Activated gamma-delta T cell (primary cell): Measurements from ENCODE around the gene SATB2.

Experiments
- DNase-seq: peaks from one replicate; lab custom pipeline; 2025; lab: John Stamatoyannopoulos, UW
- total RNA-seq, 2 donors: gene quantifications; one replicate each; lab custom pipeline; 2026; lab: John Stamatoyannopoulos, UW

SATB2 gene
- total RNA-seq = 0.05 to 0.65 reads per million in 2 donors

DNA sequence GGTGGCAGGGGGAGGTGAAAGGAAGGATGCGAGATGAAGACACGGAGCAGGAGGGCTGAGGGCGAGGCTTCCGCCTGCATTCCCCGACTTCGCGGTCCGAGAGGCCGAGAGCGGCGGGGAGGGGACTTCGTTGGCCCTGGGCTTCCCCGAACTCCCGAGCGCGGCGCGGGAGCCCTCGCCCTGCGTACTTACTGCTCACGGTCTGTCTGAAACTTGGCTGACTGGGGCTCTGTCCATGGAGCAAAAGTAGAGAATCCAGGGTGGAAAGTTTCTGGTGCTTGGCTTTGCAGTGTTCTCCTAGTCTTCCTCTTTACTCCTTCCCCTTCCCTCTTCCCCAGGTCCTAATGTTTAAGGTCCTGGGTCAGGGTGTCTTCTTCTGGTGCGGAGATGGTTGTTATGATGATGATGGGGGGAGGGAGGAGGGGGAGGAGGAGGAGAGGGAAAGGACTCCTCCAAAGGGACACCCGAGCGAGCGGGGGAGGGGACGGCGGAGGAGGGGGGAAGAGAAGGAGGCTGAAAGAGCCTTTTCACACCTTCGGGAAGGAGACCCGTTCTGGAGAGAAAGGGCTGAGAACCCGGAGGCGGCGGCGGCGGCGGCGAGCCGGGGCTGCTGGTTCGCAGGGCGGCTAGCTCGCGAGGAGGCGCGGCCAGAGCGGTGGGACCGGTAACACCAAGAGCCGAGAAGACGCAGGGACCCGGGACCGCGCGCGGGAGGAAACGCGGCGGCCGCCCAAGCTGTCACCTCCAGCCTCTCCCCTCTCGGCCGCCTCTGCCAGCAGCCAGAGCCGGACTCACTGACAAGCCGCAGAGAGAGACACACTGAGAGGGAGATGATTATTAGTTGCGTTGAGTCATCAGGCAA lies at the start of gene SATB2:
Gene SATB2 (minus strand): TSS at position 793 of the 862 bp plus-strand sequence. CDS start 1,902 bp downstream, outside the sequence.
- DNase-seq = no peak

DNA sequence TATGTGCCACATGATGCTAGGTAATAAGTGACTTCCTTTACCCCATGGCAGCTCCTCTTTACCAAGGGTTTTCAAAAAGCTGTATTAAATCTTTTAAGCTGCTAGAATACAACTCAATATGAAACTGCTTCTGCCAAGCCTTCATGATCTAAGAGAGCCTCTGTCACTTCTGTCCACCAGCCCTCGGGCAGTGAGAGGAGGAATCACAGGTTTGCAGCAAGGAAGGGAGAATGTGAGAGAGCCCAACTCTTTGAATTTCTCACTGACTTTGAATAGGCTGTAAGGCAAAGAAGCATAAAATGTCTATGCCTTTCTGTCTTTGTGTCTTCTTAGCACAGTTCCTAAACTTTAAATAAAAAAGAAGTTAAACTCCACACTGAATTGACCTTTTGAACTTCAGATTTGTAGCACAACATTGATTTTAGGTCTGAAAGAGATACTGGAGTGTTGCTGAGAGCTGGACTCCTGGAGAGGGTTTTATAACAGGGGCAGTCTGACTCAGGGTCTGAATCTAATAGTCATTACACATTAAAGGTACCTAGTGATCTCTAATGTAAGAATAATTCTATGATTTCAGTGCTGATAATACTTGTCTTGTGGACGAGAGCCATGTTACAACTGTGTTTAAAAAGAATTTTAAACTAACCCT lies 48.1 kb upstream of the SATB2 start:
- no peak for DNase-seq

DNA sequence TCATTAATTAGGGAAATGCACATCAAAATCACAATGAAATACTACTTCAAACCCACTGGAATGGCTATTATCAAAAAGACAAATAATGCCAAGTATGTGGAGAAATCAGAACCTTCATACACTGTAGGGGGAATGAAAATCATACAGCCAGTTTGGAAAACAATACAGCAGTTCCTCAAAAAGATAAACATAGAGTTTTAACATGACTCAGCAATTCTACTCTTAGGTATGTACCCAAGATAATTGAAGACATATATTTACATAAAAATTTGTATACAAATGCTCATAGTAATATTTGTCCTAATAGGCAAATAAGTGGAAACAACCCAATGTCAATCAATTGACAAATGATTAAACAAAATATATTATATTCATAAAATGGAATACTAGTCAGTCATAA lies 45.4 kb upstream of the SATB2 start:
- no peak for DNase-seq

DNA sequence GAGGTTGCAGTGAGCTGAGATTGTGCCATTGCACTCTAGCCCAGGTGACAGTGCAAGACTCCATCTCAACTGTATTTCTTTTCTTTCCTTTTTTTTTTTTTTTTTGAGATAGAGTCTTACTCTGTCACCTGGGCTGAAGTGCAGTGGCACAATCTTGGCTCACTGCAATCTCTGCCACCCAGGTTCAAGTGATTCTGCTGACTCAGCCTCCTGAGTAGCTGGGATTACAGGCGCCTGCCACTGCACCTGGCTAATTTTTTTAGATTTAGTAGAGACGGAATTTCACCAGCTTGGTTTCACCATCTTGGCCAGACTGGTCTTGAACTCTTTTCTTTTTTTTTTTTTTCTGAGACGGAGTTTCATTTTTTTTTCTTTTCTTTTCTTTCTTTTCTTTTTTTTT lies 41.3 kb upstream of the SATB2 start:
- no peak for DNase-seq

DNA sequence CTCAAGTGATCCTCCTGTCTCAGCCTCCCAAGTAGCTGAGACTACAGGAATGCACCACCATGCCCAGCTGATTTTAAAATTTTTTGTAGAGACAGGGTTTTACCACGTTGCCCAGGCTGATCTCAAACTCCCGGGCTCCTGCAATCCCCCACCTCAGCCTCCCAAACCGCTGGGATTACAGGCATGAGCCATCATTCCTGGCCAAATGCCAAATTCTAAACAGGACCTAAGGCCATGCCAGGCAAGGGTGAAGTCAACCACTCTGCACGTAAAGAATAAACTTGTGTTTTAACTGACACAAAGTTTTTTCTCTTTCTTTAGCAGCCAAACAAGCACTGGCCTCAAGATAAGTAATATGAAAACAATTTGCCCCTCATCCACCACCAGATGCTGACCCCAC lies 37.4 kb upstream of the SATB2 start:
- DNase-seq = no peak

DNA sequence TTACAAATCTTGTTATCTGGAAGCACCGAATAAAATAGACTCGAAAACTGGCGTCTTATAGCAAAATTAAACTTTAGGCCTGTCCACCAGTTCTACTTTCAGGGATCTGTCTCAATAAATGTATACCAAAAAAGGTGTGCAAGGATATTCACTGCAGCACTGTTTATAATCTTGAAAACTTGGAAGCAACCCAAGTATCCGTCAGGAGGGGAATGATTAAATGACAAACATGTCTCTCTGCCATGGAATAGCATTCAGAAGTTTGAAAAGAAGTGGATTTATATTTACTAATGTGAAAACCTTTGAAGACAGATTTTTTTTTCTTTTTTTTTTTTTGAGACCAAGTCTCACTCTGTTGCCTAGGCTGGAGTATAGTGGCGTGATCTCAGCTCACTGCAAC lies 32.3 kb upstream of the SATB2 start:
- DNase-seq = no peak

DNA sequence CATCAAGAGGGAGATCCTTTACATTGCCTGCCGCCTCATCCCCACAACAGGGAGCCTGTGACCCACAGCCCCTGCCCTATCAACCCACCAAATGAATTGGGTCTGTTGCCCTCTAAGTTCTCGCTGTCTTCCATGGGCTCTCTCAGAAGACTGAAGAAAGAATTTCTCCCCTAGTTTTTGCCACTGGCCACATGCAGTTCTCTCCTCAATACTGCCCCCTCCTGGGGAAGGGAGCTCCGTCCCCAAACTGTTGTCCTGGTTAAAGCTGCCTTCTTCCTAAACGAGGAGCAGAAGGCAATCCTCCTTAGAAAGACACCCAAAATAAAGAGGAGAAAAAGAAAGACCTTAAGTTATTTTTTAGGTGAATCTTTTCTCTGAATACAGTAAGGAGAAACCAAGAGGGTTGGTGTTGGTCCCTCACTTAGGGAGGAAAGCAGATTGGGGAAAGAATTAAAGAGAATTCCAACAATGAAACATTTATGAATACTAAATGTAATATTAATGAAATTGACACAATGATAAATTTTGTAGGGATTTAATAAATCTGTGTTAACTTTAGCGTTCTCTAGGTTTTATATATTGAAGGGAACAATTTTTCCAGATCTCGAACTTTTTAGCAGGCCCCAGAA lies 31.1 kb upstream of the SATB2 start:
- DNase-seq = no peak

DNA sequence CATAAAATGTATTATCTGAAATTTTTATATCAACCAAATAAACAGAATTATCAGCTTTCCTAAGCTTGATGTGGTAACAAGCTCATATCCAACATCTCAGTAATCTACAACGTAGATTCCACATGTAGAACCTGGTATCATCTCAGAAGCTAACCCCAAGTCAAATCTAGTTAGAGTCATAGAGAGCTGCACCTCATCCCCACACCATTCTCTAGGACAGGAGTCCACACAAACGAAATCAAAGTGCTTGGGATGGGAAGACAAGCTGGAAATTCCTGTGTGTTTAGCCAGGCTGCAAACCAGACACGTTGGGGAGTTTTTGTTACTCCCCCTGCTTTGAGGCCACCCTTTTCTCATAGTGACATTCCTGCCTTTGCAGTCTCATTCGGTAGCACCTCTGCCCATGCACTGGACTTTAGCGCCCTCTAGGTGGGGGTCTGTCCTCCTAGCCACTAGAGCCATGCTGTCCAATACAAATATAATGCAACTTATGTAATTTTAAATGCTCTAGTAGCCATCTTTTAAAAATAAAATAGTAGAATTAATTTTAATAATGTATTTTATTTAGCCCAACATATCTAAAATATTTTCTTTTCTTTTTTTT lies 28.1 kb upstream of the SATB2 start:
- no peak for DNase-seq

DNA sequence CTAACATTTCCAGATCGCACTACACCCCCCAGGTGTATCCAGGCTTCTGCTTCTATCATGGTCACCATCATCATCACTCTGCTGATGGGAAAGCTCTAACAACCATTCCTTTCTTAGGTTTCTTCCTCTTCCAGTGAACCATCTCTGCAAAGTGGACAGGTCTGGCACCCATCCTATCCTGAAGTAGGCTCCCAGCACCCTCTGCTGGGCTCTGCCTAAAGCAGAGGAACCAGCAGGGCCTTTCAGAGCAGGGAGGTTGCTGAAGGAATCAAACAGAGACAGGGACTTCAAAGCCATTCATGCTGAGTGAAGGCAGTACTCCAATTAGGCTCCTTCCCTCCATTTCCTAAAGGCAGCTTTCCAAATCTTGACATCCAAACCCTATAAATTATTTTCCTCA lies 27.2 kb upstream of the SATB2 start:
- DNase-seq = no peak

DNA sequence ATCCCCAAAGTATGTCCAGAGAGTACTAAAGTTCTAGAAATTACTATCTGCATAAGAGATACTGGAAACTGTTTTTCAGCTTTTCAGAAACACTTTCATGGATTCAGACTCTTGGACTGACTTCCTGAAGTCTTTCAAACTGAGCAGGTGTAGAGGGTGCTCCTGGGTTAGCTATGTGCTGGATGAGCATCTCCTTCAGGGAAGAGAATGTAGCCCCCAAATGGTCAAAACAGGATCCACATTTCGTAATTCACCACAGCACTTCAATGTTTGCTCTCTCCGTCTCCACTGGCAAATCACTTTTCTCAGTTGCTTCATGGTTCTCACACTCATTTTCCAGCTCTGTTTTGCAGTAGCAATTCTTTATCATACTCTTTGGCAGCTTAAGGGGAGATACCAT lies 23.2 kb upstream of the SATB2 start:
- DNase-seq = no peak

DNA sequence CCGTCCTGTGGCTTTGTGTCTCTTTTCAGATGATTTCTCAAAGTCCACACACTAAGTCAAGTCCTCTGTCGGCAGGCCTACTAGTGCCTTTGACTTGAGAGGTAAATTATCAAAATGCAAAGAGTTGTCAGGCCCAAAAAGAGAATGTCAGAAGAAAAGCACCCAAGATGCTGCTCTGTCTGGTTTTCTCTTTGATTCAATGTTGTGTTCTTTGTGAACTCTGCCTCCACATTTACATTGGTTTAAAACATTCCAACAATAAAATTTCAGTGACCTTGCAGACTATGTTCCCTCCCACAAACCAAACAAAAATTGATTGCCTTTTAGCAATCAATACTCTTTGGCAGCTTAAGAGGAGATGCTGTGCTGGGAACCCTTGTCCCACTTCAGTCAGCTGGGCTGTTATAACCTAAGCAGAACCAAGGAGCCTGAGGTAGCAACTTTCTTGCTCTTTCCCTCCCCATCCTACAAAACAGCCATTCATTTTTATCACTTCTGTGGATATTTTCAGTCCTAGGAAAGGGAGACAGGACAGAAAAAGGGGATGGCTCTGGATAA lies 19.6 kb upstream of the SATB2 start:
- no peak for DNase-seq

DNA sequence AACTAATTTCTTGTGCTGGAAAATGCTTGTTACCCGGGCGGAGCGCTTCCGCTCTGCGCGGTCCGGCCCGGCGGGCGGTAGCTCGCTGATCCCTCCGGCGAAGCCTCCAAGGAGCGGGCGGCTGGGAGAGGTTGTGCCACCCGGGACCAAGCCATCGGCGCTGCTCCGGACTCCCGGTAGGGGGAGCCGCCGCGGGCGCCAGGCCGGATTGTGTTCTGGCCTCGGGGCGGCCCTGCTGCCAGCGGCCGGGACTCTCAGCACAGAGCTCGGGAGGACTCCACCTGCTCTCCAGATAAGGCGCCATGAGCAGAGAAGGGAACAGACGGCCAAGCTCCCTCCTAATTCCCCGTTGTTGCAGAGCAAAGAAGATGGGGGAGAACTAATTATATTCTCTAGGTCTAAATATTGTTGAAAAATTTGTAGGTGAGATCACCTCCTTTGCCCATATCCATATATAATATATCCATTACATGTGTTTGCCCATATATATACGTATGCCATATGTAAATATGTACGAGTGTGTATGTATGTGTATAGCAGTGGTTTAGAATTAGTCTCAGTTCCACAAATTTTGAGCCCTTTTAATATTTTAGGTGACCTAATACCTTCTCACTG lies 13.8 kb upstream of the SATB2 start:
- no peak for DNase-seq

DNA sequence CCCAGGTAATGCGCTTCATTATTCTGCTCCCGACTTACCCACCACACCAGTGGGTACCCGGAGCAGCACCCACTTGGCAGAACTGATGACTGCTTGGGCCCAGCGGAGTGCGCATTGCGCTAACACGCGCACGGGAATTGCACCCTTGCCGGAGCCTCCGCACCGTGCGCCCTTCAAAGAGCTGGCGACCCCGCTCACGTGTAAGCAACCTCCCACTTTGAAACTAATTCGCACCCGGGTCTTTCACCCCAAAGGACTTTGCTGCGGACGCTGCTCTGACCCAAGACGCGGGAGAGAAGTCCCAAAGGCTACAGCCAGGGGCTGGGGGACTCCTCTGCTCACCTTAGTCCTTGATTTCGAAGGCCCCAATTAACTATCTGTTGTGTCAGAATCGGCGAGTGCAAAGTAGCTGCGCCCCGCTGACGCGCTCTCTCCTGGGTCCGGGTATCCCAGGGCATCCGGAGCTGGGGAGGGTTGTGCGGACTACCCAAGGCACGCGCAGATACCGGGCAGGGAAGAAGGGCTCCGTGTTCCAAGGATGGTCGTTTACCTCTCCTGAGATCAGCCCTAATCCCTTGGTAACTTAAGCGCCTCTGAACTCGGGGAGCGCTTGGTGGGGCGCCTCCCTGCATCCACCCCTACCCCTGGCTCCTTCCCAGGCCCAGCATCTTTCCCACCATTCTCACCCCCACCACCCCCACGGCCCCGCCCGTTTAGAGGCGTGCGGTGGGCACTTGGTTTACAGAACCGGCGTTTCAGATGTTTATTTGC lies 13.1 kb upstream of the SATB2 start:
- no peak for DNase-seq

DNA sequence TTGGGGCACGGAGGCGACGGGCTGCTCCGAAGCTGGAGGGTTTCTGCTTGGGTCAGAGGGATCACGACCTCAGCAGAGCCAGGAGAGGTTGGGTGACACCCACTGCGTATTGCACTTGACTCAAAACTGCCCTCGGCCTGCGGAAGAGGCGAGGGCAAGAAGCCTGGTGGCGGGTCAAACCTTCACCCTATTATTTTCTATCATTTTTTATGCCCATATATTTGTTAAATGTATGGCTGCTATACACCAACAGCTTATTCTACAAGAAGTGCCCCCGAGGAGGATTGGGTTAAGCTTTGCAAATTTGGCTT lies 12.6 kb upstream of the SATB2 start:
- no peak for DNase-seq

DNA sequence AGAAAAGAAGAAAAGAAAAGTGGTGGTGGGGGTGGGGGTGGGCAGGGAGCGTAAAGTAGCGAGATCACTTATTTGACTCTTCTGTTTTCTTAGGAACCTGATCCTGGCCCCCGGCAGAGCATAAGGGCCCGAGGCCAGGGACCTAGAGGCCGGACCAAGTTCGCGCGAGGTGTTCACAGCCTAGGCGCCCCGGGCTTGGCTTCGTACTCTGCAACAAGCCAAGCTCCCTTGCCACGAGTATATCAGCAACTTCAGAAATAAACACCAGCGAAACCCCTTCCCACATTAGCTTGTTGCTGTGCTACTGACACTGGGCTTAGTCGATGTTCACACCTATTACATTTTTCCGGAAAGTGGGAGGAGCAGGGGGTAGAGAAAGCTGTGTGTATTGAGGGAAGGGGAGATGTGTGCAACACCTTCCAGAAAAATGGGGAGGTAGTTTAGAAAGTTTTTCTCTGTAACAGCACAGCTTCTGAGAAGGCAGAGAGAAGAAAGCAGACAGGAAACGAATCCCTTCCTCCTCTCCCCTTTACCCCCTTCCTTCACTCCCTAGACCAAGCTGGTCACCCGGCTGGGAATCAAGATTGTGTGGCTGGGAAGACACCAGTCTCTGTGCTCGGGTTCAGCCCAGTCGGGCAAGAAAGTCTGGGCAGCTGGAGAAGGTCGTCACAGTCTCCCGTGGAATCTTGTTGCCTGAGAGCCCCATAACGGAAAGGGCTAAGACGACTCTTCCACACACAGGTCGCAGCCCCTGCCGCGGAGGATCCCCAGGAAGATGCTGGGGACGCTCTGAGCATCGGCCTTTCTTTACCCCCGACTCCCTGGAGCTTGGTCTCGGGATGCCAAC lies 12.0 kb upstream of the SATB2 start:
- DNase-seq = no peak

DNA sequence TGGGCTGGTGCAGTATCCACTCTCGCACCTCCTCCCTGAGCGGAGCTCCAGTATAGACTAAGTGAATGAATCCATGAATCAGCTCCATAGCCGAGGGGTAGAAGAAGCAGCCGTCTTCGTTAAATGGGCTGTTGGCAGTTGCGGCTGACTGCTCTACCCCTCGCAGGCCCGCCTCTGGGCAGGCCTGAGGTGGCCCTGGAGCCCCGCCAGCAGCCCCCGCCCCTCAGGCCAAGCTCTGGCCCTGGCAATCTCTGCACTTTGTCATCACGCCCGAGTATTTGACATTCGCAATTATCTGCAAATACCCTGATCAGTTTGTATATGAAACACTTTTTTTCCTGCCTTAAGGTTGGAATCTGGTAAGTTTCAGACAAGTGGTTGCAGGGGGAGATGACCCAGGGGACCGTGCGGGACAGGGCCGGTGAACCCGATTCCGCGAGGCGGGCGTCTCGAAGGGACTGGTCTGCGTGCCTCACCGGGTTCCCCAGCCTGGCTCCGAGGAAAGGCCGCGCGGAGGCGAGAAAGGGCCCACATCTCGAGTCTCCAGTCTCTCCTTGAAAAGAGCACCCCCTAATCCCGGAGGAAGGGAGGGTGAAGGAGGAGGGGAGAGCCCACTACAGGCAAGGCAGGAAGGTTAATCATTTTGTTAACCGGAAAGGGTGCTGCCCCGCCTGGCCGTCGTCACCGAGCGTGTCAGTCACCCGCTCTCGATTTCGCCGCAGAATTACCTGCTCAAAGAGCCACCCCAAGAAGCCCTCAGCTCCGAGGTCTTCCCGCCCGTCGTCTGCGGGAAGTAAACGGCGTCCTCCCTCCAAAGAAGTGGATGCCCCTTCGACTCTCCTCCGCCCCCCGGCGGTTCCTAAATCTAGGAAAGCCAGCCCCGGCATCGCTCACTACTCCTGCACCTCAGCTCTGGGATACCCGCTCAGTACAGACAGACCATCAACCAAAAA lies 11.1 kb upstream of the SATB2 start:
- DNase-seq = no peak

DNA sequence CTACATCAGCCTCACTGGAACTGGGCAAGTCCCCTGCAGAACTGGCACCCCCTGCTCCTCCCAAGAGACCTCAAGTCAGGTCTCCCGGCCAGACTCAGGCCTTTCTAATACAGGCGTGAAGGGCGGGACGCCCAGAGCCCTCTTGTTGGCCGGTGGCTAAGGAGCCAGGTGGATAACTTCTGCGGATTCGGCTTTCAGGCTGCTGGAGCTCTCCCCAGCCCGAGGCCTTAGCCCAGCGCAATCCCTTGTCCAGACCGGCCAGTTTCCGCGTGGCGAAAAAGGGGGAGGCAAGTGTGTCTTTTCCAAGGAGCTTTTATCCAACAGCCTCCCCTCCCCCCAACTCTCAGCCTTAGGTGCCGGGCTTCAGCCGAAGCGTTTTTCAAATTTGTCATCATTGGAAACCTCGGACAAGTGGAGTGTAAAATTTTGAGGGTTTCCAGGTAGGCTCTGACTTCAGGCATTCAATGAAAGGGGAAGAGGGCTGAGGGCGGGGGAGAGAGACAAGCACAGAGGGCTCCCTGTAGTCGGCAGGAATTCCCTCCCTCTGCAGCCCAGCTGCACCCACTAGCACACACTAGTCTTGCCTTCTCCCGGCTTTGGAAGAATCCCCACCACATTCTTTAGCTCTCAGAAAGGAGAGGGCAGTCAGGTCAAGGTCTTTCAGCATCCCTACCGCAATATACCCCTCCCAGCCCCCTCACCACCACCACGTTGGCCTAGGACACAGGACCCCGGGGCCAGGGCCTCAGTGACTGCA lies 9.5 kb upstream of the SATB2 start:
- no peak for DNase-seq

DNA sequence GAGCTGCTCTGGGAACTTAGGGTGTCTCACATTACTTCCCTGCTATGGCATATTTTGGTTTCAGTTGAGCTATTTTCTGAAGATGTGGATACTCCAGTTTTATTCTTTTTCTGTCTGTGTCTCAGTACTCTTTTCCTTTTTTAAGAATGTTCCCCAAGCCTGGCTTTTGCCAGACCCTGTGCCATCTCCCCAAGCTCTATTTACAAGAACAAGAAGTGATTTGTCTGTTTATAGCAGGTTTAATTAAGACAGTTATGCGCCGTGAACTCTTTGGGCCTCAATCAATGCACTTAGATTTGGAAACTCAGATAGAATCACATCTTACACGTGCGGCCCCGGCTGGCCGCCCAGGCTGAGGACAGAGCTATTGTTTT lies 8.9 kb upstream of the SATB2 start:
- no peak for DNase-seq
